HUES64 (cell line): ENCODE data around the gene SORL1.
"Not testable (repeated sequence)": the region's sequence is repeated elsewhere in the genome, so short reads cannot be mapped to it uniquely, and the experiment has no call there.

ENCODE experiments used
- H3K27ac ChIP-seq: 2 replicates; pipeline ENCODE4 v1.7.0; 2013; ENCODE audit warnings: low read depth, low read length, inconsistent platforms
- H3K27me3 ChIP-seq: 2 replicates; pipeline ENCODE4 v1.6.1; 2013; ENCODE audit warnings: mild to moderate bottlenecking, low read length; ENCODE audit not compliant: insufficient read depth
- H3K36me3 ChIP-seq: 2 replicates; pipeline ENCODE4 v1.6.1; 2013; ENCODE audit warnings: mild to moderate bottlenecking, low read length; ENCODE audit not compliant: insufficient read depth
- H3K4me1 ChIP-seq: 2 replicates; pipeline ENCODE4 v1.6.1; 2013; ENCODE audit warnings: mild to moderate bottlenecking, low read length, moderate library complexity; ENCODE audit not compliant: insufficient read depth
- H3K4me3 ChIP-seq: 2 replicates; pipeline ENCODE4 v1.5.1; 2013; ENCODE audit warnings: mild to moderate bottlenecking, low read length, moderate library complexity
- H3K9ac ChIP-seq: 2 replicates; pipeline ENCODE4 v1.6.1; 2013; ENCODE audit warnings: mild to moderate bottlenecking, low read depth, low read length
- H3K9me3 ChIP-seq: 2 replicates; pipeline ENCODE4 v1.6.1; 2013; ENCODE audit warnings: low read depth, low read length; ENCODE audit not compliant: insufficient read depth
- WGBS: fragments of 150-250, 120-280 bp; methylation state at CpG from one replicate; pipeline ENCODE4 v1.1.7; 2013; ENCODE audit warnings: missing lambda C conversion rate; 5-methylcytosine and 5-hydroxymethylcytosine counted together

Gene SORL1

DNA sequence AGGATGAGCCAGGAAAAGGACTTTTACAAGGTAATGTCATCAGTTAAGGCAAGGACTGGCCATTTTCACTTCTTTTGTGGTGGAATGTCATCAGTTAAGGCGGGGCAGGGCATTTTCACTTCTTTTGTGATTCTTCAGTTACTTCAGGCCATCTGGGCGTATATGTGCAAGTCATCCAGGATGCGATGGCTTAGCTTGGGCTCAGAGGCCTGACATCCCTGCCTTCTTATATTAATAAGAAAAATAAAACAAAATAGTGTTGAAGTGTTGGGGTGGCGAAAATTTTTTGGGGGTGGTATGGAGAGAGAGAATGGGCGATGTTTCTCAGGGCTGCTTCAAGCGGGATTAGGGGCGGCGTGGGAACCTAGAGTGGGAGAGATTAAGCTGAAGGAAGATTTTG, 185.5 kb downstream of the SORL1 start:
- not testable (repeated sequence) for H3K4me3 ChIP-seq, H3K27ac ChIP-seq, H3K9ac ChIP-seq, H3K36me3 ChIP-seq, H3K27me3 ChIP-seq, H3K9me3 ChIP-seq
- peaks cover 16% of the 10 kb centered on the region for H3K4me1 ChIP-seq
- 80% methylated on average over 8 of the region's 8 CpGs for WGBS

DNA sequence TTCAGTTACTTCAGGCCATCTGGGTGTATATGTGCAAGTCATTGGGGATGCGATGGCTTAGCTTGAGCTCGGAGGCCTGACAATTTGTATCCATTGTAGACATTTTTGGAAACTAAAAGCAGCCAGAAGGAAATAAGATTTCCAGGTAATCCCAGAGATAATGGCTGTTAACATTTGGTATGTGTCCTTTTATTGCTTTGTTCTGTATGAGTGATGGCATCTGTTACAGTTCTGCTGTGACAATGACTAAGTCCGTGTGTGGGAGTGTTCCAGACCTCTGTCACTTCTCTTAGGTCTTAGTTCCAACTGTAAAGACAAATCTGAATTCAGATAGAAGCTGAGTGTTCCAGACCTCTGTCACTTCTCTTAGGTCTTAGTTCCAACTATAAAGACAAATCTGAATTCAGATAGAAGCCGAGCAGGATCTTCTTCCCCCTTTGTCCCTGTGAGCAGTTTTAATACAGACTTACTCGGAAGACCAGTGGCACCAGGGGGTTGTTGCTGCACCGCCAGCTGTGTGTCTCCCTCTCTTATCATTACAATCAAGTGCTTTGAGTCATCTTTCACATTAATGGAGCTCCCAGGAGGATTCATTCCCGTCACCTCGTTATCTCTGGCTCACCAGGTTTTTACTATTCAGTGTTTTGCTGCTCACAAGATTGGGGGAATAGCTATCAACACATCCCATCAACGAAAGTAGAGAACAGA, 191.5 kb downstream of the SORL1 start:
- H3K9ac ChIP-seq, result no peak overlapping the region
- H3K27me3 ChIP-seq, result no peaks in the 10 kb centered on the region
- no peaks in the 10 kb centered on the region for H3K36me3 ChIP-seq
- H3K4me1 ChIP-seq, result peaks cover 11% of the 10 kb centered on the region
- H3K4me3 ChIP-seq, result no peak overlapping the region
- H3K27ac ChIP-seq, result peak overlapping the region; percentile 68
- 20% methylated on average over 9 of the region's 9 CpGs for WGBS
- no peaks in the 10 kb centered on the region for H3K9me3 ChIP-seq

DNA sequence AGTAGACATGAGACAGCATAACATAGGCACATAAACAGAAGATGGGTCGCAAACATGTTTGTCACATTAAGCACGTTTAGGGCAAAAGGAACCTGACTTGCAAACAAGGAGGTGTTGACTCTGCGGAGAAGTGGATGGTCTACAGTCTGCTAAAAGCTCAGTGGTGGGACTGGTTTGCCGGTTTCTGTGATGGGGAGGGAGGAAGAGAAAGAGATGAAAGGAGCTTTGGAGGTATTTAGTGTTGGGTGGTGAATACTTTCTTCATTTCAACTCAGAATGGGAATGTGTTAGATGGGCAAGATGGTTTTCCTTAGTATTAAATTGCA, 192.0 kb downstream of the SORL1 start:
- peak overlapping the region; percentile 68; the same call in 1 of the 2 replicates for H3K27ac ChIP-seq
- peaks cover 11% of the 10 kb centered on the region for H3K4me1 ChIP-seq
- H3K27me3 ChIP-seq, result no peaks in the 10 kb centered on the region
- H3K4me3 ChIP-seq, result no peak overlapping the region
- H3K9me3 ChIP-seq, result no peaks in the 10 kb centered on the region
- no peak overlapping the region for H3K9ac ChIP-seq
- WGBS, result 44% methylated on average over 4 of the region's 4 CpGs
- H3K36me3 ChIP-seq, result no peaks in the 10 kb centered on the region

DNA sequence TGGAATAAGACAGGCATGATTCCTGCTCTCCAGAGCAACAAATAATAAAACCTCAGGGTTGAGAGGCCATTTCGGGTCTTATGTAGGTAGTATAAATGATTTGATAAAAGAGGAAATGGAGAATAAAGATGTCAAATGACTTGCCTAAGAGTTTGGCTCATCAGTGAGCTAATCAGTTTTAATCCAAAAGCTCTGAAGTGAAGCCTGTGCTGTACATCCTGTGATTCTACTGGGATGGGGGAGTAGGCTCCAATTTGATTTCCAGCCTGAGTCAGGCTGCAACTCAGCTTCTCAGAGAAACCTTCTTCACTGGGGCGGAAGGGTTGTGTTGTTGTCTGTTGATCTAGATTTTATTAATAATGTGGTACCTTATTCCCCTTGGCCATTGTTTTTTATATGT, 192.9 kb downstream of the SORL1 start:
- Histone ChIP-seq H3K4me1 (peaks cover 11% of the 10 kb centered on the region), H3K27ac (no peak overlapping the region), H3K4me3 (no peak overlapping the region), H3K27me3 (no peaks in the 10 kb centered on the region), H3K36me3 (no peaks in the 10 kb centered on the region), H3K9ac (no peak overlapping the region), H3K9me3 (no peaks in the 10 kb centered on the region)
- 97% methylated on average over 1 of the region's 2 CpGs for WGBS

DNA sequence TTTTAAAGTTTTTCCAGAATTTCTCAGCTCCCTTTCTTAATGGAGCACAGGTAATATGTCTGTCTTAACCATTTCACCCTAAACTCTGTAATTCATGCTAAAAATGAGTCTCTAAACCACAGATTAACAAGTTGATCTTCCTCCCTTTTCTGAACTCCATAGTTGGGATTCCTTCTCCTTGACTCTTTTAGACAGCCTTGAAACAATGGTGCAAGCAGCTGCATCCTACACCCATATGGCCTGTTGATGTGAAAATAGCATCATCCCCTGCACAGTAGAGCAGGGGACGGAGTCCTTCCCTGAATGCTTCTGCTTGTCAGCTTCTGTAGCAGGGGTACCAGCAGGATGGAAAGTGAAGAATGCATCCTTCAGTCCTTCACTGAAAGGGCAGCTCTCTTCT, 193.5 kb downstream of the SORL1 start:
- Histone ChIP-seq H3K4me1 (peaks cover 11% of the 10 kb centered on the region), H3K4me3 (no peak overlapping the region), H3K9ac (no peak overlapping the region), H3K27me3 (no peaks in the 10 kb centered on the region), H3K27ac (no peak overlapping the region), H3K36me3 (no peaks in the 10 kb centered on the region), H3K9me3 (no peaks in the 10 kb centered on the region)
- 85% methylated on average over 1 of the region's 1 CpG for WGBS

DNA sequence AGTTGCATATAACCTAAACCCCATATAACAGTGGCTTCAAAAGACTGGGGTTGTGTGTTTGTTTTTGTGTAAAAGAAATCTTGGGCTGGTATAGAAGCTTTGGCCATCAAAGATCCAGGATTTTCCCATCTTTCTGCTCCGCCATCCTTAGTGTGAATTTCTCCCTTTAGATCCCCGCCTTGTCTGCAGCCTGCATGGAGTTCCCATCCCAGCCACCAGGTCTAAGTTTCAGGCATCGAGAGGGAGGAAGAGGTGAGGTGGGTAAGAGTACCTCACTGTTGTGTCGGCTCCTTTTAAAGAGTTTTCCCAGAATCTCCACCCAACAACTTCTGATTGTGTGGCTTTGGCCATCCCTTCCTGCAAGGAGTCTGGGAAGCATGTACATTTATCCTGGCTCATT, 196.2 kb downstream of the SORL1 start:
- Histone ChIP-seq H3K4me3 (no peak overlapping the region), H3K9me3 (no peaks in the 10 kb centered on the region), H3K27me3 (no peaks in the 10 kb centered on the region), H3K27ac (no peak overlapping the region), H3K9ac (no peak overlapping the region), H3K4me1 (peaks cover 16% of the 10 kb centered on the region), H3K36me3 (no peaks in the 10 kb centered on the region)
- WGBS, result 96% methylated on average over 3 of the region's 4 CpGs

DNA sequence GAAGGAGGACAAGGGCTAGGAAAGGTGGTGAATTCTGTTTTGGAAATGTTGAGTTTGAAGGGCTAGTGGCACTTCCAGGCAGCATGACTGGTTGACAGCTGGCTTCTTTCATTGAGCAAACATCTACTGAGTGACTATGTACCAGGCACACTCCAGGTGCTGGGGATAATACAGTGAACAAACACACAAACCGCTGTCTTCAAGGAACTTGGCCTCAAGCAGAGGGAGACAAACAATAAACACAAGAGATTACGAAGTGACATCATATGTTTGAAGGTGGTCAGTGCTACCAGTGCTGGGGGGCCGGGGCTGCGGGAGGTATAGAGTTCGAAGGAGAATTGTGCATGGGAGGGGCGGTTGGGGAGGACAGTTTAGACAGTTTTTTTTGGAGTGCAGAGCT, 197.7 kb downstream of the SORL1 start:
- H3K27ac ChIP-seq, result no peak overlapping the region
- no peak overlapping the region for H3K9ac ChIP-seq
- no peaks in the 10 kb centered on the region for H3K36me3 ChIP-seq
- H3K27me3 ChIP-seq, result no peaks in the 10 kb centered on the region
- WGBS, result 93% methylated on average over 6 of the region's 6 CpGs
- H3K4me3 ChIP-seq, result no peak overlapping the region
- peaks cover 19% of the 10 kb centered on the region for H3K4me1 ChIP-seq
- no peaks in the 10 kb centered on the region for H3K9me3 ChIP-seq

DNA sequence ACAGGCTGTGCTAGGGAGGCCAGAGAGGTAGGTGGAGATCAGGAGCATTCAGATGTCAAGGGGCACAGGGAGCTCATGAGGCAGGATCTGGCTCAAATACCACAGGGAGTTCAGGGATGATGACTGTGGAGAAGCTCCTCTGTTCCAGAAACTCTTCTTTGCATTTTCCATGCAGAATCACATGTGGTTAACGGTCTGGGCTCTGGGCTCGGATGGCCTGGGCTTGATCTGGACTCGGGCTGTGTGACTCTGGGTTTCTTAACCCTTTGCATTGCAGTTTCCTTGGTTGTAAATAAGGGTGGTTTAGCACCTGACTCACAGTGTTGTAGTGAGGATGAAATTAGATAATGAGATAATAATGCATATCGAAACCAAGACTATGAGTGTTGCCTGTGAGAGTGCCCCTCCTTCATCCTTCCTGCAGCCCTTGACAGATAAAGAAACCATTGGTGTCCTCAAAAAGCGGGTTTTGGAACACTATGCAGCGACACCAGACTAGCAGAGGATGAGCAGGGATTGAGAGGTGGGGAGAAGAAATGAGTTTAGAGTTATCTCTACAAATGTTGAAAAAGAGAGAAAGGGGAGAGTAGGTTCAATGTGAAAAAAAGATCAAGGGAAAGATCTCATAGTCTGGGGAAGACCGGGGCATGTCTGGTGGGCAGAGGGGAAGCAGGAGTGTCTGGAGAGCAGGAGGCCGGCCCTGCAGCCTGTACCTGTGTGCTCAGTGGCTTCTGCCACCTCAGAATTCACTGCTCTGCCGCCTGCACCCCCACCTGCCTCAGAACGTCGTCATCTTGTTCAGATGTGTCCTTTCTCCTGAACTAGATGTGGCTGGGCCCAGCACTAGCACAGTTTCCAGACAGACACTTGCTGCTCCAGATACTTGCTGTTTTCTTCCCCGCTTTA, 198.5 kb downstream of the SORL1 start:
- no peaks in the 10 kb centered on the region for H3K9me3 ChIP-seq
- H3K4me1 ChIP-seq, result peaks cover 23% of the 10 kb centered on the region
- WGBS, result 83% methylated on average over 12 of the region's 12 CpGs
- no peaks in the 10 kb centered on the region for H3K27me3 ChIP-seq
- no peak overlapping the region for H3K9ac ChIP-seq
- no peaks in the 10 kb centered on the region for H3K36me3 ChIP-seq
- H3K4me3 ChIP-seq, result no peak overlapping the region
- no peak overlapping the region for H3K27ac ChIP-seq

DNA sequence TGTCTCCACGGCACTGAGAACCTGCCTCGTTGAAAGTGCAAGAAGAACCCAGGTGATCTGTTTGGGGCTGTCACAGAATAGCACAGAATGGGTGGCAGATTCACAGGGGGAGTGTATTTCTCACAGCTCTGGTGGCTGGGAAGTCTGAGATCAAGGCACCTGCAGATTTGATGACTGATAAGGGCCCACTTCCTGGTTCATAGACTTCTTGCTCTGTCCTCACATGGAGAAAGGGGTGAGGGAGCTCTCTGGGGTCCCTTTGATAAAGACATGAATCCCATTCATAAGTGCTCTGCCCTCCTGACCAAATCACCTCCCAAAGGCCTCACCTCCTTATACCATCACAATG, 199.1 kb downstream of the SORL1 start:
- Histone ChIP-seq H3K4me1 (peaks cover 25% of the 10 kb centered on the region), H3K27ac (no peak overlapping the region), H3K4me3 (no peak overlapping the region), H3K9ac (no peak overlapping the region), H3K36me3 (no peaks in the 10 kb centered on the region), H3K9me3 (no peaks in the 10 kb centered on the region), H3K27me3 (no peaks in the 10 kb centered on the region)
- WGBS, result 88% methylated on average over 2 of the region's 2 CpGs

DNA sequence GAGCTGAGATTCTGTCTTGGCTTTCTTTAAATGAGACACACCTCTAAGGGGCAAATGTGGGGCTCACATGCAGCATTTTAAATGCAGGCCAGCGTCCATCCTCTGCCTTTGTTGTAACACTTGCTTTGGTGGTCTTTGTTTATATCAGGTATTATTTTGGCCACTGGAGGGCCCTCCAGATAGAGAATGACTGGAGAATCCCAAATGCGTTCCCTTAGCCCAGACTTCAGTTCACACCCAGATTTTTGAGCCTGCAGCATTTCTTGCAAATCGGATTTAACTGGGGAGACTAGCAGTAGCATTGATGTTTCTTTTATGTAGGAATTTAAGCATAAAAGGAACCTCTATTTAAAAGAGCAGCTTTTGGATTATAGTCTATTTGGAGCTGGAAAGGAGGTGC, 200.9 kb downstream of the SORL1 start:
- Histone ChIP-seq H3K4me1 (peaks cover 33% of the 10 kb centered on the region), H3K9ac (no peak overlapping the region), H3K4me3 (no peak overlapping the region), H3K27me3 (no peaks in the 10 kb centered on the region), H3K27ac (no peak overlapping the region), H3K36me3 (no peaks in the 10 kb centered on the region), H3K9me3 (peaks cover 7% of the 10 kb centered on the region)
- WGBS, result 28% methylated on average over 3 of the region's 3 CpGs

DNA sequence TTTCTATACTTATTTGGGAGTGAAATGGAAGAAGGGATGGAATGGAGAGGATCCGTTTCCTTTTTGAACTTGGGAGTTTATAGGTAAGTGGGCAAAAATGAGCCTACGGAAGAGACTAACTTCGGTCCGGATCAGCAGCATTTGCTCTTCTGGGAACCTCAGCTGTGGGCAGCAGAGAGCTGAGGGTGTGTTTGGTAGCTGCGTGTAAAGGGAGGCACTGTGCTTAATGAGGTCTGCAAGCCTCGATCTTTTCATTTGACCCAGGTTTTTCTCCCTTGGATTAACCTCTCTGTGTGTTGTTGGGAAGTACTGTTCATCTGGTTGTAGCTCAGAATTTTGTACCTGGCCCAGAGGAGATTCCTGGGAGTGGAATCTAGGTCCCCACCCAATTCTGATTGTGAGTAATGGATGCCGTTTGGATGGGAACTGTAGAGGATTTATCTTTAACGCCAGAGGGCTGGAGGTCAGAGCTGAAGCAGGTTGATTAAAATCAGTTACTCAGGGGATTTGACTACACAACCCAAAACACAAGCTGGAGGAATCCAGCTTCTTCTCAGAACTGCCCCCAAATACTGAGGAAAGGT, 202.2 kb downstream of the SORL1 start:
- H3K4me1 ChIP-seq, result peaks cover 33% of the 10 kb centered on the region
- H3K27ac ChIP-seq, result no peak overlapping the region
- no peaks in the 10 kb centered on the region for H3K36me3 ChIP-seq
- H3K27me3 ChIP-seq, result no peaks in the 10 kb centered on the region
- no peak overlapping the region for H3K9ac ChIP-seq
- peaks cover 8% of the 10 kb centered on the region for H3K9me3 ChIP-seq
- WGBS, result 79% methylated on average over 8 of the region's 8 CpGs
- no peak overlapping the region for H3K4me3 ChIP-seq
